GM04503 (cell line): ENCODE measurements around the gene CREB5.

Source experiments
- DNase-seq: peaks from one replicate; pipeline ENCODE4 v3.0.0-alpha.2; 2012; ENCODE audit warnings: low read depth

The CREB5 gene

DNA sequence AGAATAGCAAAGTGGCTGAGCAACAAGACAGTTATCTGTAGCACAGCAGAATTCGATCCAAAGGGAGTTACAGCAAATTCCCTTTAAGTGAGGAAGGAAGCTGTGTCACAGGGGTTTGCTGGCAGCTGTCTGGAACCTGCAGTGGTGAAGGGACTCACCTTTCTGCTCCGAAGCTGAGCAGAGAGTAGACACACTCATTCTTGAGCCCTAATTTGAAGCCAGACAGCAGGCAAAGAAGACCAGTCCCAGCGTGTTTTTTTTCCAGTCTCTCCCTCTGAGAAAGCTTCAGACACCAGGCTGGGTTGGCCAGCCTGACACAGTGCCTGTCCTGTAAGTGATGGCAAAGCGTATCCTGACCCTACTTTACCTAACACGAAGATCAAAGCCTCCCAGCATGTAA lies 335.1 kb downstream of the CREB5 start:
- no peak for DNase-seq

DNA sequence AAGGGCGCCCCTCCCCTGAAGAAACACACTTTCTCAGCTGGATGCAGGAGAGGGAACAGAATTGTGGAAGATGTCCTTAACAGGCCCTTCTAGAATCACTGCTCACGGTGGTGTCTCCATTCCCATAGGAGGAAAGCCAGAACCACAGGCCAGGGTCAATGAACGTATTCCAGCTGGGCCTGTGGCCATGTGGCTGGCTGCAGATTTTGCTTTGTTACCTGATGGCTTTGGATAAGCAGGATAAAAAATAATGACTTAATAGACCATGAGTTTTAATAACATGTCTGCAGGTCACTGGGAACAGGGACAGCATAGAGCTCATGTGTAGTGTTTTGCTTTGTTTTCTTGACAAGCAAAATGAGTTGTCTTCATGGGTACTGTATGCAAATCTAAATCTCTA lies 335.5 kb downstream of the CREB5 start:
- DNase-seq, result no peak

DNA sequence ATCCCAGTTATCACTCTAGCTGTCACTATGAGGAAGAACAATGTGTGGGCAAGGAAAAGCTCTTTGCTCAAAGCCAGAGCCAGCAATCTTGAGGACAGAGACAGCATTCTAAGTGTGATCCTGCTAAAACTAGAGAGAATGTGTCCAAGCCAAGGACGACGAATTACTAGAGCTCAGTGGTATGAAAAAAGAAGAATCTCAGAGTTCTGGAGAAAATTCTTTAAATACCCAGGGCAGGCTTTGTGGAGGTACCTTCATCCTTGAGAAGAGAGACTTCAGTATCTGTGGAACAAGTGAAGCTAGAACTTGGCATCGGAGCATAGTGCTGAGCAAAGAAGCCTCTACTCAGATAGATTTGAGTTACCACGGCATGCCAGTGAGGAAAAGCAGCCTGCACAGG lies 336.0 kb downstream of the CREB5 start:
- DNase-seq, result no peak

DNA sequence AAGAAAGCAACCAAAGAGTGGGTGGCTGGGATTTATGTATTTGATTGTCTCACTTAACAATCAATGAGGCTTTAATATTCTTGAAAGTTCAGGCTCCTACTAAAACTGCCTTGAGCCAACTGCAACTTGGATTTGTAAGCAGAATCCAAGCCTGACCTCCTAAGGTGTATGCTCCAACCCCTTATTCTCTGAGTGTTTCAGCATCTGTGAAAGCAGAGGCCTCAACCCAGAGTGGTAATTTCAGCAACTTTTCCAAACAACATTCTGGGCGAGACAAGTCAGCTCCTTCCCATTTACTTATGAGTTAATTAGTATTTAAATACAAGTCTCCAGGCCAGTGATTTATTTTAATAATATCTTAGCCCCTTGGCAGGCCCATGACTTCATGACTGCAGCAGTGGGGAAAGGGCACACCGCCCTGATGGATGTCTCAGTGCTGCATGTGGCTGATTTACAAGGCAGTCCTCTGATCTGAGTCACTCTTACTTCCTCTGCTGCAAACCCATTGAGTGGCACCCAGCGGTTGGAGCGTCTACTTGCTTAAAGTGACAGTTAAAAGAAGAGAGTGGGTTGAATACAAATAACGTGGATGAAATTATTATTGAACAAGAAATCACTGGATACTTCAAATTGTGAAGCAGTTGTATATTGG lies 336.7 kb downstream of the CREB5 start:
- no peak for DNase-seq

DNA sequence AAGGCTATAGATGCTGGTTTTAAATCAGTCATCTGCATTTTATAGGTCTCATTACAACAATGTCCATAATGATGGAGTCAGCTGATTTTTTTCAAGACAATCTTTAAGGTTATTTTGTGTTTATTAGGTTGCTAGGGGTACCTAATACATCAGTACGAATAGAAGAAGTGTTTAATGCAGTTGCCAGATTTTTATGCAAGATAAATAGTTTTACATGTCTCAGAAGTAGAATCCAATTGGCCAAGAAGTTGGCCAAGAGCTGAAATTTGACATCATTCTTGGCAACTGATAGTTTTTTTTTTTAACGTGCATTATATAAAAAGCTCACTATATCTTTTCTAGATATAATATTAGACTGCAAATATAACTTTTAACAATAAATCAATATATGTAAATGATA lies 337.3 kb downstream of the CREB5 start:
- DNase-seq, result no peak

DNA sequence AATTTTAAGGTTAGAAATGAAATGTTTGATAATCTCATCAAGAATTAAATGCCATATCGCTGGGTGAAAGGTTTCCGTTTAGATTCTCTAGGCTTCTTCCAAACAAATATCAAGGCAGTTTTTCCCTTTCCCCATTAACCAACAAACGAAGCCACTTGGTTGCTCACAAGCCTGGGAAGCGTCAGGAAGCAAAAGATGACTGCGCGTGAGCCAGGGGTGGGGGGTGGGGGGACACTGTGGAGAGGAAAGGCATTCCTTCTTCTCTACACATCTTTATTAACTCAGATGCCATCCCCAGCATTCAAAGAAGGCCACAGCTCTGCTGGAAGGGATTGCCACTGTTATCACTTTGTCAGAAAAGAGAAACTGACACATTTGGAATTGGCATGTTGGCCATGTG lies 338.7 kb downstream of the CREB5 start:
- DNase-seq, result no peak

DNA sequence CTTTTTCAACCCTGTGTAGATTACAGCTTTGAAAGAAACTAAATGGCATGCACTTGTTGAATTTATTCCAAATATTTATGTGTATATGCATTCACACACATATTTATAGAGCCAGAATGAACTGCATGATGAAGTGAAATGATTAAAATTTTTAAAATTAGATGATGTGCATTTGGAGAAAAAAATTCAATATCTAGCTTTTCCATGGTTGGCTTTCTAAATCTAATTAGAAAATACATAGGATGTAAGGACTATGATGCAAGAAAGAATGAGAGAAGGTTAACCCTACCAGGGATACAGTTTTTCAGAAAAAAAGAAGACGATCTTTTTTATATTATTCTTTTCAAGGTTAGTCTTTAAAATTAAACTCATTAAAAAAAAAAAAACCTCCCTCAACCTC lies 341.3 kb downstream of the CREB5 start:
- no peak for DNase-seq

DNA sequence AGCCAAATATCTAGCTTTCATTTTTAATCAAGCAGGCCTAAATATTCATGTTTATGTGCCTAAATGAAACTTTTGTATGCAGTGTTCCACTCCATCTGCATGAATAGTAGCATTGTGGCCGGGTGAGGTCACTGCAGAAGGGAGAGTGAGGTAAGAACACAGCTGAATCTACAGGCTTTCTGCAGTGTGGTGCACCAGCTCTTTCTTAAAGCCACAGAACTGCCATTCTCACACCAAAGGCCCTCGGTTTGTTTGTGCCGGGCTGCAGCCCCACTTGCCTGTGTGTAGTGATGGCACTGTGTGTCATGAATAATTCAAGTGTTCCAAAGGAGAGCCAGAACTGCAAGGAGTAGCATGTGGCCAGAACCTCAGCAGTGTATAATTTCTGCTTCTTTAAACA lies 341.7 kb downstream of the CREB5 start:
- no peak for DNase-seq

DNA sequence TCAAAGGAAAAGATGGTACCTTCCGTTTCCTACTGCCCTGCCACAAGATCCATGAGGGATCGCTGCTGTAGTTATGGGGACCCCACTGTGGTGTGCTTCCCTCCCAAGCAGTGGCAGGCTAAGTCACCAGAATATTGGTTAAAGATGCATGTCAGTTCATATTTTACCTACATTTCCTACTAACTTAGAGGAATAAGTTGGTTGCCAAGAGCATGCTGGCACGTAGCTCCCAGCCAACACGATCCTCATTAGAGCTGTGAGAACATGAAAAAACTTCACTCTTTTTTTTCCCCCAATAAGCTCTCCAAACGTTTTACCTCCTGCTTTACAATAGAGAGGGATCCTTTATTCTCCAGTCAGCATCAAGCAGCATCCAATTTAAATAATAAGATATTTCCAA lies 342.1 kb downstream of the CREB5 start:
- DNase-seq, result no peak

DNA sequence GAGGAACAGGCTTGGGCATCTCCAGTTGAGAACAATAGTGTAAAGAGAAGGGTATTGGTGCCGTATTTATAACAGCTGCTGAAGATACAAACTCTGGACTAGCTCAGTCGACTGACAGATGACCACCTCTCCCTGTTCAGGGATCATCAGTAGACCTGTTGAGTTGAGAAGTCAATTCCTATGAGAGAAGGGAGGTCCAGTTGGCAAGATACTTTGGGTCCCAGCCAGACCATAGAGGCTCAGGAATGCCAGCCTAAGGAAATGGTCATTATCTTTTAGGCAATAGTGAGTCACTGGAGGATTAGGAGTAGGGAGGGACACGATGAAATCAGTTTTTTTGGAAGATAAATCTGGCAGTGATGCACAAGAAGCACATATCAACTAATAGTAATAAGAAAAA lies 342.9 kb downstream of the CREB5 start:
- peak; percentile 66 for DNase-seq

DNA sequence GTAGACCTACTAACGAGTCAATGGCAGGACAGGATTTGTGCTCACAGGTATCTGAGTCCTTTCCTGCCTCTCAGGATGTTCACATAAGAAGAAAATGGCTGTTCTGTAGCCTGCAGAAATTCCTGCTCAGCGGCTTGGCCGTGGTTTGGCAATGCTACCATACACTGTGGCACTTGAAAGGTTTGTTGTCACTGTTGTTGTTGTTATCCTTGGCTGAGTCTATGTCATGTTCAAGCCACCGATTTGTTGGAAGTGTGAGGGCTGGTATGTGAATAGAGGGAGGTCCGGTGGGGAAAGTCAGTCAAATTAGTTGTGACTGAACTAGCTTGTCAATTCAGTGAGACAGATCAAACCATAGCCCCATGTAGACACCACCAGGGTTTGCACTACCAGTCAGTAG lies 345.9 kb downstream of the CREB5 start:
- no peak for DNase-seq

DNA sequence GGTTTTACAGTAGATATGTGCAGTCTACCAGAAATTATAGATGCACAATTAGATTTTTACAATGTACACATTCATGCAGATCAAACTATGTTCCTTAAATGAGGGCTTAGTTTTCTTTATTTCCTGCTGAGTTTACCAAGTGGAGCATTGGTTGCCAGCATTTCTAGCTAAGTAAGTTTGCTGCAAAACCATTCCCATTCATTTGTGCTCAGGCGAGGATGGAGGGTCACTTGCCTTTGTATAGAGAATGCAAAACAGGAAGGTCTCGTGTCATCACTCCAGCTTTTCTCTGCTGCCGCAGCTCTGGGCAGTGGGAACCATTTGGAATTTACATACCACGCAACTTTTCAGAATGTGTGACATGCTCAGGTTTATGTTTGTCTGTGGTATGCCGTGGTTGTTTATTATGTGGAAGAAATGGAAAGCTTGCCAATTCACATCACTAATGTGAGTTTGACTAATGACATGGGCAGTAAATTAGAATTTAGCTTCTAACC lies 347.2 kb downstream of the CREB5 start:
- DNase-seq, result peak; percentile 26

DNA sequence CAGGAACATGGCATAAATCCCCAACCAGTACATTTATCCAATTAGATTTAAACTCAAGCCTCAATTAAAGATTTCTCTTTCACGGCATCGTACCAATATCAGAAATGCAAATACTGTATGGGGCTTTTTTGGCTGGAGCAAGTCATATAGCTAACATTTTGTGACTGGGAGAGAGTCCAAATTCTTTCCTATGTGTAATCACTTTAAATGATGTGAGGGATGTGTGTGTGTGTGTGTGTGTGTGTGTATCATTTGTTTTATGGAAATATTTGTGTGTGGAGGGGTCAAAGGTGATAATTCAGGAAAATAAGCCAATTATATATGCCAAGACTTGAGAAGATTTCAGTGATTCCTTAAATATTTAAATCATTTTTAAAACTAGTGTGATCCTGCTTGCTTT lies 349.2 kb downstream of the CREB5 start:
- DNase-seq, result no peak

DNA sequence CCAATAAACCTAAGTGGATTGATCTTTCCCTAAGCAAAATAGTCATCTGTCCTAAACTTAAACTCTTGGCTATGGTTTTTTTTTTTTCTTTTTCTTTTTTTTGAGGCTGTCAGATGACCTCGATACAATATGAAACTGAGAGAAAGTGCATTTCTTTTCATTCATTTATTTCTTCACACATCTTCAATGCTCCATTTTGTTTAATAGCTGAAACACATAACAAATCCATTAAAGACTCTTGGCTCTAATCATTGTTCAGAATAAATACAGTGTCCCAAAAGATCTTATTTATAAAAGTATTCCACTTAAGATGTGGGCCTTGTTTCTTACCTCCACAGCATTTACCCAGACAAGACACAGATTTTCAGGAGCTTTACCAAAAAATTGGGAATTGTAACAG lies 350.3 kb downstream of the CREB5 start:
- no peak for DNase-seq

DNA sequence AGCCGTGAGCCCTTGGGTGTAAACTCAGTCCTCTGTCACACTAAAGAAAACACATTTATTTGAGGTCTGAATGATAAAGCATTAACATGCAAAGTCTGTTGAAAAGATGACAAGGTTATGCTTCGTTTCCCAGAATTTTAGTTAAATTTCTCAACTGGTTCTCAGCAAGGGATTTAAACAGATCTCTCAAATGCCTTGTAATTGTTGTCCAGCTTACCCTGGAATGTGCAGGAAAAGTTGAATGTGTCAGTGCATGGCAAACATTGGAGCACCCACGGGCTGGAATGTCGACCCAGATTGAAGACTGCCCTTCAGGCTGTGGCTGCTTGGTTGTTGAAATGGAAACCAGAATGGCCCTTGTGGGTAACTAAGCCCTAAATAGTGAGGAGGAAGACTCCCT lies 354.0 kb downstream of the CREB5 start:
- no peak for DNase-seq

DNA sequence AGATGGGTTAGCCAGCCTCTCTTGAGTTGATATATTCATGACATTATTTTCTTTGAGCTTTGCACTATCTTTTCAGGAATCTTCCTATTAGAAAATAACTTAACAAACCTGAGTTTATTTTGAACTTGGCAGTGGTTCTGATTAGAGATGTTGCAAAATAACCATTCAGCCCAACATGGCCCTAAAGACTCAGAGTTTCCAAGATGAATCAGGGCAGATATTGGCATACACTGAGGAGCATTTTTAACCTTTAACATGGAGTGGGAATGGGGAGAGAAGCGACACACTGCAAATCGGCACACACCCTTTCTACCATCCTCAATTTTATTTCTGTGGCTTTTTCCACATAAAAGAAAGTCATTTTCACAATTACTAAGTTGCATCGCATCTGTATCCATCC lies 355.0 kb downstream of the CREB5 start:
- DNase-seq, result no peak

DNA sequence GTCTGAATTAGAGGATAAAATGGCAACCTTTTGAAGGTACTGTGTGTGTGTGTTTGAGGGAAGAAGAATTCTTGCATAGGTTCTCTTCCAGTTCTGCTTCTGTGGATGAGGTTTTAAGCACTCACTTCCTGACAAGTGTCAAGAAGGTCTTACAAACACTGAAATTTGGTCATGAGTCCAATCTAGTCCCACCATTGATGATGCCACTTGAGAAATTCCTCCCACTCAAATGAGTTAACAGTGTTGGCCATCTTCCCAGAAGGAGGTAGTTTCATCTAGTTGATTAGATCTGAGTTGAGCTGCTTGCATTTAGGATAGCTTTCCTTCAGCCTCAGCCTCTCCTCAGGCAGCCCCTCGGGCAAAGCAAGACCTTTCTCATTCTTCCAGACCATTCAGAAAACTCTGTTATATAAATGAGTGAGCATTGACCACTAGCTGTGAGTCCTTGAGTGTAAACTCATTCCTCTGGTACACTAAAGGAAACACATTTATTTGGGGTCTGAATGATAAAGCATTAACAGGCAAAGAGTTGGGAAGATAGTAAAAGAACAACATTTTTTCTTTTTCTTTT lies 356.3 kb downstream of the CREB5 start:
- DNase-seq, result peak; percentile 26

DNA sequence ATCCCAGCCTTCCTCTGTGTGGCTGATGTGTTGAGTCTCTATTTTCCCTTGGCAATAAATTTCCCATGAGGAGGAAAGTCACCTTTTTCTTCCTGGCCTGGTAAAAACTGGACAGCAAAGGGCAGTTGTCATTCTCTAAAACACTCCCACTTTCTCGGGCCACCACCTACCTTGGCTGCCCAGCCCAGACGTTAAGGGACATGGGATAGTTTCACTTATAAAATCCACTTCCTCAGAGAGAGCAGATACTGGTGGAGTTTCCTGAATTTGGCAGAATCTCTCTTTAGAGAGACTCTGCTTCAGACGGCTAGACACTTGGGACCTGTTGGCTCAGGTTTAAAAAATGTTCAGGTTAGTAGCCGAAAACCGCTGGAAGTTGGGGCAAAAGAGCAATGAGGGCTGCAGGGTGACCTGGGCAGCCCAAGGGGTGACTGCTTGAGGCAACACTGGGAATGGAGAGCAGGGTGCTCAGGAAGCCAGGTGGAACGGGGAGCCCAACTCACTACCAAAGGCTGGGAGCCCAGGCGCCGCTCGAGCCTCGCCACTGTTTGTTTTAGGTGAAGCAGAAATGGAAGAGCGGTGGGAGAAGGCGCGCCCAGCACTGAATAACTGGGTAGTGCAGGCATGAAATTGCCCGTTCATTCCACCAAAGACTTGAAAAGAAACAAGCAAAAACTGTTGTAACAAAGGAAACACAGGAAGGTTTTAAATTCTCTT lies 359.7 kb downstream of the CREB5 start:
- DNase-seq, result no peak

DNA sequence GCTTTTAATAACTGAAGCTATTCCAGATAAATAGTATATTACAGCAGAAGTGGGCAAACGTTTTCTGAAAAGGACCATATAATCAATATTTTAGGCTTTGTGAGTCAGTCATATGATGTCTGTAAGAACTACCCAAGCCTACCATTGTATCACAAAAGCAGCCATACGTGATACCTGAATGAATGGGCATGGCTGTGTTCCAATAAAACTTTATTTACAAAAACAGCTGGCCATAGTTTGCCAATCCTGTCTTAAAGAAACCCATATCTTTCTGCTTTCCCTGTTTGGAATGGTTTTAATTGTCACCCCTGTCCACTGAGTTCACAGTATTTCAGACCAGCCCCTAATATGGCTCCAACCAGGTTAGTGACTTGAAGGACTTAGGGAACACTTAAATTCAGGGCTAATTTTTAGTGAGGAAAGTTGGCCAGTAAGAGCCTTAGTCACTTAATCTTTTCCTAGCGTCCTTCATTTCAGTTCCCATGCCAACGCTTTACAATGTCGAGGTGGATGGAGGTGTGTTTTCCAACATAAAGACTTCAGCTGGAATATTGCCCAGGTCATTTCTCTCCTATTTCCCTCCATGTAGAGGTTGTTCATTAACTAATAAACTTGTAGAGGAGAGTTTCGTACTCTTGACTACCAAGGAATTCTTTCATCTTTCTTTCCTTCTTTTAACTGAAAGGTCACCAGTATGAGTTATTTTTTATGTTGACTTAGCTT lies 361.3 kb downstream of the CREB5 start:
- DNase-seq, result no peak

DNA sequence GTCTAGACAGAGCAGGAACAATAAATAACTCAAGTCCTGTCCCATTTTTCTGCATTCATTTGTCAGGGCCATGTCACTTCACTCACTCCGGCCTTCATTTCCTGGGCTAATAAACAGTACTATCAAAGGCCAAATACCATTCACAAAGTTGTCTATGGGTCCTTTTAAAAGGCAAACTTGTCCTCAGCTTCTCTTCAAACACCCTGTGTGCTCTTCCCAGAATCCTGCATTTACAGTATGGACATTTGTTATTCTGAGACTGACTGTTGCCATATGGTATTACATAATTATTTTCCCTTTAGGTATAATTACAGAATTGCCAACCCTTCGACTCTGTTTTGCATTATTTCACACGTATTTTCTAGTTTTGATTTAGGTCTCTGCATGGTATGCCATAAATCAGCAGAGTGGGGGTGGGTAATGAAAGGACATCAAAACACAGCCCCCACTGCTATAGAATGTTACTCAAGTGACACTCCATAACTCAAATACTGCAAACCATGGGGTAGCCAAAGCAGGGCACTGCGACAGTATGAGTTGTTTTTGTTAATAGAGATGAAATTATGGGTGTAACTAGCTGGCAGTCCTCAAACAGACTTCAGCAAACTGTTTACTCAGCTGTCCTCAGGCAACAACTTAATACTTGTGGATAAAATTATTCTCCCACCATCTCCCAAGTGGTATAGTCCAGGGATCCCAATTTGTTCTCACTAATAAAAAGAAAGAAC lies 362.1 kb downstream of the CREB5 start:
- DNase-seq, result no peak

DNA sequence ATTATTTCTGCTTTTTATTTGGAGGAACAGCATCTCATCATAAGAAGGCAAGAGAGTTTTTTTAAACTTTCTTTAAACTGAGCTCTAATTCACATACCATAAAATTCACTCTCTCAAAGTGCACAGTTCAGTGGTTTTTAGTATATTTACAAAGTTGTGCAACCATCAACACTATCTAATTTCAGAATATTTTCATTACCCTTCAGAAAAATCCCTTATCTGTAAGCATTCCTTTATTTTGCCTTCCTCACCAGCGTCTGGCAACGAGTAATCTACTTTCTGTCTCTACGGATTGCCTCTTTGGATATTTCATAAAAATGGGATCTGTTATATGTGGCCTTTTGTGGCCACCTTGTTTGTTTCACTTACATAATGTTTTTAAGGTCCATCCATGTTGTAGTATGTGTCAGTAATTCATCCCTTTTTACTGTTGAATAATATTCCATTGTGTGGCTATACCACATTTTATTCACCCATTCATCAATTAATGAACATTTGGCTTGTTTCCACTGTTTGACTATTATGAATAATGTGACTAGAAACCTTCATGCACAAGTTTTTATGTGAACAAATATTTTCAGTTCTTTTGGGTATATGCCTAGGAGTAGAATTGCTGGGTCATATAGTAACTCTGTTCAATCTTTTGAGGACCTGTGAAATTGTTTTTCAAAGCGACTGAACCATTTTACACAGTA lies 364.3 kb downstream of the CREB5 start:
- no peak for DNase-seq

DNA sequence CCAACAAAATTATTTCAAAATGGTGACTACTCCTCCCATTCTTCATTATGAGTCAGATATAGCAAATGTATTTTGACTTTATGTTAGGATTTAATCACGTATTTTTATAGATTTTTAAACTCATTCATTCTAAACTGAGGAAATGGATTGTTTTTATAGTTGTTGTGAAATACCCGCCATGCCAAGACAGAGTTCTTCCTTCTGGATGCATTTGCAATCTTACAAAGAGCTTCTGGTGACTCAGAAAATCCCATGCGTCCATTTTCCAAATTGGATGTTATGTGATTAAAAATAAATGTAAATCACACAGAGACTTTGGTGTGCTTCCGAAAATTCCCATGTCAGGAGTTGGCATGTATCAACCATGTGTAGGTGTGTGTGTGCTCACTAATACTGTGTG lies 366.5 kb downstream of the CREB5 start:
- DNase-seq, result no peak
